Neural progenitor cell (in vitro differentiated cells): Measurements from ENCODE around the gene RPUSD1. TPM values are rescaled to one million over a fixed set of nuclear protein-coding genes. Genes with fewer than 3 reads are reported as not detected.

Experiments used
- DNase-seq: peaks from one replicate; pipeline ENCODE4 v3.0.0-alpha.2; 2016; ENCODE audit warnings: low spot score
- H2AFZ ChIP-seq: fragments of 200-600 bp; sonication (generic); replicated peaks from 2 replicates; pipeline ENCODE4 v1.6.1; 2016; ENCODE audit warnings: antibody characterized with exemption
- H3F3A ChIP-seq: fragments of 200-600 bp; sonication (generic); 2 replicates; pipeline ENCODE4 v1.6.1; 2016; ENCODE audit warnings: antibody characterized with exemption, low read depth
- H3K27ac ChIP-seq: fragments of 200-600 bp; sonication (generic); 2 replicates; pipeline ENCODE4 v1.5.1; 2016; ENCODE audit warnings: mild to moderate bottlenecking
- H3K27me3 ChIP-seq: fragments of 200-600 bp; sonication (generic); 2 replicates; pipeline ENCODE4 v1.6.1; 2016; ENCODE audit warnings: mild to moderate bottlenecking, moderate library complexity
- H3K36me3 ChIP-seq: fragments of 200-600 bp; sonication (generic); 2 replicates; pipeline ENCODE4 v1.5.1; 2016
- H3K4me1 ChIP-seq: fragments of 200-600 bp; sonication (generic); 2 replicates; pipeline ENCODE4 v1.6.1; 2016; ENCODE audit warnings: mixed run types
- H3K4me2 ChIP-seq: fragments of 200-600 bp; sonication (generic); 2 replicates; pipeline ENCODE4 v1.6.1; 2016
- H3K4me3 ChIP-seq: fragments of 200-600 bp; sonication (generic); 2 replicates; pipeline ENCODE4 v1.5.1; 2016
- H3K79me2 ChIP-seq: fragments of 200-600 bp; sonication (generic); 2 replicates; pipeline ENCODE4 v1.6.1; 2016; ENCODE audit warnings: low read depth
- H3K9ac ChIP-seq: fragments of 200-600 bp; sonication (generic); 2 replicates; pipeline ENCODE4 v1.6.1; 2016
- H3K9me3 ChIP-seq: fragments of 200-600 bp; sonication (generic); 2 replicates; pipeline ENCODE4 v1.5.1; 2016; ENCODE audit warnings: low read depth
- H4K20me1 ChIP-seq: fragments of 200-600 bp; sonication (generic); 2 replicates; pipeline ENCODE4 v1.6.1; 2016; ENCODE audit warnings: low read depth
- H3K27ac Mint-ChIP-seq: 3 replicates; pipeline ENCODE4 v1.8.0; 2021; ENCODE audit warnings: mixed read lengths
- H3K27me3 Mint-ChIP-seq: 2 replicates; pipeline ENCODE4 v1.8.0; 2022; ENCODE audit warnings: low read depth, mild to moderate bottlenecking, inconsistent platforms, moderate library complexity, mixed read lengths; ENCODE audit not compliant: insufficient read depth
- H3K36me3 Mint-ChIP-seq: 3 replicates; pipeline ENCODE4 v1.8.0; 2021; ENCODE audit warnings: mixed read lengths
- H3K4me1 Mint-ChIP-seq: 3 replicates; pipeline ENCODE4 v1.8.0; 2021; ENCODE audit warnings: mixed read lengths
- H3K4me3 Mint-ChIP-seq: 3 replicates; pipeline ENCODE4 v1.8.0; 2021; ENCODE audit warnings: mild to moderate bottlenecking, moderate library complexity, mixed read lengths
- H3K9me3 Mint-ChIP-seq: 3 replicates; pipeline ENCODE4 v1.8.0; 2020; ENCODE audit warnings: mixed read lengths
- CTCF ChIP-seq: fragments of 200-600 bp; sonication (generic); IDR thresholded peaks from 2 replicates; pipeline ENCODE4 v1.5.1; 2017; ENCODE audit warnings: antibody characterized with exemption, mild to moderate bottlenecking
- EZH2 ChIP-seq: fragments of 200-600 bp; sonication (generic); IDR thresholded peaks from 2 replicates; pipeline ENCODE4 v1.6.1; 2017; ENCODE audit warnings: antibody characterized with exemption, mild to moderate bottlenecking, moderate library complexity
- EZH2phosphoT487 ChIP-seq: fragments of 200-600 bp; sonication (generic); IDR thresholded peaks from 2 replicates; pipeline ENCODE4 v1.6.1; 2017; ENCODE audit warnings: antibody characterized with exemption
- total RNA-seq: library from RNA; depleted of rRNA; stranded (reverse); fragments of >200 nt; gene quantifications from 2 replicates; pipeline ENCODE4 v1.2.3, GENCODE V29; 2015; ENCODE audit warnings: low replicate concordance

The RPUSD1 gene
- total RNA-seq, 1 donor from 2014 or later, result 5.6 TPM

GRCh38 chr16:760065-760464 is 28.1 kb downstream of the RPUSD1 start:
- peaks cover 9% of the 10 kb centered on the region for H3K27me3 Mint-ChIP-seq
- H3K79me2 ChIP-seq, result no peaks in the 10 kb centered on the region
- H3K9me3 Mint-ChIP-seq, result peaks cover 10% of the 10 kb centered on the region
- H3K27ac Mint-ChIP-seq, result peak overlapping the region; percentile 97
- H3K4me3 Mint-ChIP-seq, result no peak overlapping the region
- no peak overlapping the region for H3K4me2 ChIP-seq
- H3K27me3 ChIP-seq, result no peaks in the 10 kb centered on the region
- no peaks in the 10 kb centered on the region for H3K36me3 Mint-ChIP-seq
- H3K9ac ChIP-seq, result no peak overlapping the region
- H2AFZ ChIP-seq, result no peak overlapping the region
- no peaks in the 10 kb centered on the region for H3K36me3 ChIP-seq
- no peak overlapping the region for H3K4me3 ChIP-seq
- H3K9me3 ChIP-seq, result no peaks in the 10 kb centered on the region
- TF ChIP-seq EZH2 (no peak), CTCF (no peak), EZH2phosphoT487 (no peak)
- peaks cover 7% of the 10 kb centered on the region for H3F3A ChIP-seq
- DNase-seq, result no peak
- no peaks in the 10 kb centered on the region for H4K20me1 ChIP-seq
- peaks cover 8% of the 10 kb centered on the region for H3K4me1 ChIP-seq
- peaks cover 11% of the 10 kb centered on the region for H3K4me1 Mint-ChIP-seq
- peak overlapping the region; percentile 30 for H3K27ac ChIP-seq

- Histone ChIP-seq H3K36me3 (no peaks in the 10 kb centered on the region), H3K4me2 (no peak overlapping the region), H3K27me3 (no peaks in the 10 kb centered on the region), H3K9me3 (no peaks in the 10 kb centered on the region), H3K4me3 (no peak overlapping the region), H3K9ac (no peak overlapping the region), H3F3A (peaks cover 7% of the 10 kb centered on the region), H4K20me1 (no peaks in the 10 kb centered on the region), H2AFZ (no peak overlapping the region), H3K4me1 (peaks cover 8% of the 10 kb centered on the region), H3K27ac (peak overlapping the region; percentile 30), H3K79me2 (no peaks in the 10 kb centered on the region)
- TF ChIP-seq CTCF (no peak), EZH2phosphoT487 (no peak), EZH2 (no peak)
- no peak for DNase-seq
- H3K4me3 Mint-ChIP-seq, result peak overlapping the region; percentile 76
- H3K27ac Mint-ChIP-seq, result peak overlapping the region; percentile 97
- H3K4me1 Mint-ChIP-seq, result peaks cover 11% of the 10 kb centered on the region
- H3K27me3 Mint-ChIP-seq, result peaks cover 9% of the 10 kb centered on the region
- peaks cover 10% of the 10 kb centered on the region for H3K9me3 Mint-ChIP-seq
- H3K36me3 Mint-ChIP-seq, result no peaks in the 10 kb centered on the region
Measured at GRCh38 chr16:759110-759910, 28.9 kb downstream of the RPUSD1 start.

GRCh38 chr16:756428-756827 is 31.8 kb downstream of the RPUSD1 start:
- Histone ChIP-seq H3K79me2 (no peaks in the 10 kb centered on the region), H3K27ac (no peak overlapping the region), H3K4me2 (no peak overlapping the region), H3K9me3 (no peaks in the 10 kb centered on the region), H4K20me1 (no peaks in the 10 kb centered on the region), H3K9ac (no peak overlapping the region), H3K4me1 (peaks cover 16% of the 10 kb centered on the region), H3K36me3 (no peaks in the 10 kb centered on the region), H2AFZ (no peak overlapping the region), H3K27me3 (no peaks in the 10 kb centered on the region), H3F3A (peaks cover 17% of the 10 kb centered on the region), H3K4me3 (no peak overlapping the region)
- Mint-ChIP-seq H3K36me3 (no peaks in the 10 kb centered on the region), H3K9me3 (peaks cover 10% of the 10 kb centered on the region), H3K27ac (peak overlapping the region; percentile 4), H3K27me3 (peaks cover 11% of the 10 kb centered on the region), H3K4me1 (peaks cover 29% of the 10 kb centered on the region), H3K4me3 (peak overlapping the region; percentile 9)
- no peak for DNase-seq
- no peak for TF ChIP-seq EZH2
- no peak for TF ChIP-seq EZH2phosphoT487
- TF ChIP-seq CTCF, result no peak
